H9 (cell line): ENCODE results near the gene GLIPR1L1. TPM values are rescaled to one million over a fixed set of nuclear protein-coding genes. Genes with fewer than 3 reads are reported as not detected.

Source experiments
- DNase-seq: peaks from one replicate; pipeline ENCODE4 v3.0.0-alpha.2; 2017
- H2AFZ ChIP-seq: one replicate; pipeline ENCODE4 v1.6.1; 2013; ENCODE audit warnings: mild to moderate bottlenecking, low read length, control low read depth, moderate library complexity
- H2AK5ac ChIP-seq: 2 replicates; pipeline ENCODE4 v1.6.1; 2013; ENCODE audit warnings: low read length, control low read depth, mixed read lengths; ENCODE audit not compliant: insufficient read length
- H2BK120ac ChIP-seq: one replicate; pipeline ENCODE4 v1.6.1; 2013; ENCODE audit warnings: low read depth, mild to moderate bottlenecking, low read length, control low read depth, inconsistent platforms; ENCODE audit not compliant: poor library complexity, severe bottlenecking
- H2BK12ac ChIP-seq: 2 replicates; pipeline ENCODE4 v1.6.1; 2013; ENCODE audit warnings: low read length, control low read depth, mixed read lengths, low read depth; ENCODE audit not compliant: insufficient read length
- H2BK15ac ChIP-seq: 2 replicates; pipeline ENCODE4 v1.6.1; 2013; ENCODE audit warnings: low read depth, low read length, control low read depth
- H2BK20ac ChIP-seq: one replicate; pipeline ENCODE4 v1.6.1; 2013; ENCODE audit warnings: low read depth, mild to moderate bottlenecking, low read length, control low read depth, inconsistent platforms; ENCODE audit not compliant: poor library complexity, severe bottlenecking
- H2BK5ac ChIP-seq: 2 replicates; pipeline ENCODE4 v1.6.1; 2013; ENCODE audit warnings: low read length, control low read depth, mixed read lengths; ENCODE audit not compliant: insufficient read length
- H3K14ac ChIP-seq: 2 replicates; pipeline ENCODE4 v1.6.1; 2013; ENCODE audit warnings: low read length, control low read depth; ENCODE audit not compliant: insufficient read depth
- H3K18ac ChIP-seq: 2 replicates; pipeline ENCODE4 v1.6.1; 2013; ENCODE audit warnings: low read depth, mild to moderate bottlenecking, mixed read lengths, low read length, control low read depth; ENCODE audit not compliant: insufficient read length
- H3K23ac ChIP-seq: 2 replicates; pipeline ENCODE4 v1.6.1; 2013; ENCODE audit warnings: low read length, control low read depth, mixed read lengths, low read depth; ENCODE audit not compliant: insufficient read length
- H3K23me2 ChIP-seq: 2 replicates; pipeline ENCODE4 v1.6.1; 2013; ENCODE audit warnings: low read depth, mild to moderate bottlenecking, mixed read lengths, low read length, control low read depth; ENCODE audit not compliant: insufficient read length, poor library complexity, severe bottlenecking
- H3K27ac ChIP-seq: 2 replicates; pipeline ENCODE4 v1.5.1; 2013; ENCODE audit warnings: low read length, control low read depth, mixed read lengths, low read depth; ENCODE audit not compliant: insufficient read length
- H3K27me3 ChIP-seq: 2 replicates; pipeline ENCODE4 v1.6.1; 2013; ENCODE audit warnings: low read length, control low read depth, inconsistent platforms; ENCODE audit not compliant: insufficient read depth
- H3K4ac ChIP-seq: 2 replicates; pipeline ENCODE4 v1.6.1; 2013; ENCODE audit warnings: low read depth, mild to moderate bottlenecking, control low read depth, inconsistent platforms, low read length, moderate library complexity
- H3K4me1 ChIP-seq: 2 replicates; pipeline ENCODE4 v1.6.1; 2013; ENCODE audit warnings: low read length, control low read depth, inconsistent platforms; ENCODE audit not compliant: insufficient read depth
- H3K4me2 ChIP-seq: 2 replicates; pipeline ENCODE4 v1.6.1; 2013; ENCODE audit warnings: low read length, control low read depth, mixed read lengths; ENCODE audit not compliant: insufficient read length, insufficient read depth
- H3K56ac ChIP-seq: 2 replicates; pipeline ENCODE4 v1.6.1; 2013; ENCODE audit warnings: low read depth, mild to moderate bottlenecking, mixed read lengths, low read length, control low read depth; ENCODE audit not compliant: insufficient read length
- H3K79me1 ChIP-seq: 2 replicates; pipeline ENCODE4 v1.6.1; 2013; ENCODE audit warnings: low read depth, mild to moderate bottlenecking, moderate library complexity, low read length, control low read depth, inconsistent platforms; ENCODE audit not compliant: insufficient read depth, poor library complexity, severe bottlenecking
- H3K79me2 ChIP-seq: 2 replicates; pipeline ENCODE4 v1.6.1; 2013; ENCODE audit warnings: low read length, control low read depth, inconsistent platforms; ENCODE audit not compliant: insufficient read depth
- H3K9ac ChIP-seq: 2 replicates; pipeline ENCODE4 v1.6.1; 2013; ENCODE audit warnings: low read length, control low read depth, mixed read lengths; ENCODE audit not compliant: insufficient read length; ENCODE audit errors: extremely low read depth
- H3K9me3 ChIP-seq: one replicate; pipeline ENCODE4 v1.6.1; 2013; ENCODE audit warnings: low read depth, low read length, inconsistent platforms; ENCODE audit not compliant: control insufficient read depth
- H3T11ph ChIP-seq: one replicate; pipeline ENCODE4 v1.6.1; 2013; ENCODE audit warnings: mild to moderate bottlenecking, low read length, control low read depth, inconsistent platforms
- H4K20me1 ChIP-seq: one replicate; pipeline ENCODE4 v1.6.1; 2013; ENCODE audit not compliant: control insufficient read depth, insufficient read length, insufficient read depth
- H4K5ac ChIP-seq: 2 replicates; pipeline ENCODE4 v1.6.1; 2013; ENCODE audit warnings: low read depth, mild to moderate bottlenecking, mixed read lengths, low read length, control low read depth; ENCODE audit not compliant: insufficient read length
- H4K8ac ChIP-seq: replicated peaks from 2 replicates; pipeline ENCODE4 v1.6.1; 2013; ENCODE audit warnings: low read length, control low read depth, mixed read lengths, low read depth; ENCODE audit not compliant: insufficient read length
- H4K91ac ChIP-seq: 2 replicates; pipeline ENCODE4 v1.6.1; 2013; ENCODE audit warnings: low read depth, mild to moderate bottlenecking, moderate library complexity, mixed read lengths, low read length, control low read depth; ENCODE audit not compliant: insufficient read length
- H3K27ac Mint-ChIP-seq, 3 experiments: 2 replicates in 2 of 3; 3 replicates in 1 of 3; pipeline ENCODE4 v1.8.0; 2020 to 2021; ENCODE audit warnings: mixed read lengths in 3 of 3, mild to moderate bottlenecking in 1 of 3, moderate library complexity in 1 of 3
- H3K27me3 Mint-ChIP-seq: 2 replicates; pipeline ENCODE4 v1.8.0; 2021; ENCODE audit warnings: low read depth, mild to moderate bottlenecking, moderate library complexity, mixed read lengths
- H3K36me3 Mint-ChIP-seq, 3 experiments: 2 replicates in 2 of 3; 3 replicates in 1 of 3; pipeline ENCODE4 v1.8.0; 2020 to 2021; ENCODE audit warnings: low read depth in 3 of 3, mixed read lengths in 3 of 3; ENCODE audit not compliant: insufficient read depth in 1 of 3
- H3K4me1 Mint-ChIP-seq, 2 experiments: 2 replicates each; pipeline ENCODE4 v1.8.0; 2020; ENCODE audit warnings: mixed read lengths in 2 of 2
- H3K4me3 Mint-ChIP-seq, 2 experiments: 2 replicates in 1 of 2; 3 replicates in 1 of 2; pipeline ENCODE4 v1.8.0; 2020 to 2021; ENCODE audit warnings: mild to moderate bottlenecking in 2 of 2, mixed read lengths in 2 of 2, moderate library complexity in 1 of 2
- H3K9me3 Mint-ChIP-seq, 2 experiments: 2 replicates in 1 of 2; 3 replicates in 1 of 2; pipeline ENCODE4 v1.8.0; 2020; ENCODE audit warnings: mild to moderate bottlenecking in 2 of 2, mixed read lengths in 2 of 2, moderate library complexity in 1 of 2
- WGBS: extraction: QIAGEN DNeasy Blood & Tissue Kit; methylation state at CpG from one replicate; pipeline ENCODE4 v1.1.7; 2013; ENCODE audit warnings: missing lambda C conversion rate, low lambda C conversion rate, mixed read lengths; ENCODE audit not compliant: insufficient read length; ENCODE audit errors: extremely low coverage; 5-methylcytosine and 5-hydroxymethylcytosine counted together
- total RNA-seq: library from RNA; stranded (reverse); gene quantifications from 2 replicates; pipeline ENCODE4 v1.2.1, GENCODE V29; 2021
- TF ChIP-seq, protein P1 (sequence below): fragments of 200-600 bp; sonication (generic); conservative IDR thresholded peaks from 3 replicates; pipeline ENCODE4 v1.8.0; 2021; ENCODE audit warnings: antibody characterized with exemption, mild to moderate bottlenecking

GLIPR1L1 gene
- total RNA-seq, 1 experiment from 2014 or later: 1.9 TPM

DNA sequence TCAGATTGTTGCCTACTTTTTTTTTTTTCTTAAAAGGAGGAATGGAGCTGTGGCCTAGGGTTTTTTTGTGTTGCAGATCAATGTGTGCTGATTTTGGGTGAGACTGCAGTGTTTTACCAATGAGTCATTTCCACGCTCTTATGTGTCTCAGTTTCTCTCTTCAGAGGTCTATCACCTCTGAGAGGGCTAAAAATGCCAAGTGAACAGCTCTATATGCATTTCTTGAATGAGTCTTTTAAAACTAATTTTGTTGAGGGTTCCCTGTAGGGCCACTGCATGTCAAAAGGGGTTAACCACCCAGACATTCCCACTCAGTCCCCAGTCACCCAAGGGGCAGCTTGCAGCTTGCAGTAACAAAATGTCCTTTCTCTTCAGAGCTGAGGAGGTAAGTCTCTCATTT lies 32.2 kb downstream of the GLIPR1L1 start:
- Histone ChIP-seq H4K91ac (no peak overlapping the region), H4K8ac (no peak overlapping the region), H3T11ph (no peak overlapping the region), H3K18ac (no peak overlapping the region), H2BK120ac (no peak overlapping the region), H2AK5ac (no peak overlapping the region), H3K27ac (peak overlapping the region; percentile 58), H4K20me1 (no peaks in the 10 kb centered on the region), H3K4me2 (peak overlapping the region; percentile 69), H2AFZ (no peak overlapping the region), H3K23me2 (no peaks in the 10 kb centered on the region), H3K79me2 (no peaks in the 10 kb centered on the region), H3K79me1 (no peaks in the 10 kb centered on the region), H3K4ac (no peak overlapping the region), H3K4me1 (peaks cover 2% of the 10 kb centered on the region; the same call in 1 of the 2 replicates), H3K23ac (no peak overlapping the region), H2BK5ac (no peak overlapping the region), H2BK15ac (no peak overlapping the region), H3K27me3 (no peaks in the 10 kb centered on the region), H2BK20ac (no peak overlapping the region), H4K5ac (no peak overlapping the region), H3K9ac (no peak overlapping the region), H2BK12ac (no peak overlapping the region), H3K9me3 (no peaks in the 10 kb centered on the region), H3K14ac (no peak overlapping the region), H3K56ac (no peak overlapping the region)
- Mint-ChIP-seq H3K36me3 (peaks cover 2 to 17% (median 4%) of the 10 kb centered on the region in 3 experiments; a peak in 5 of 7 replicates), H3K9me3 (peaks cover 0 to 7% of the 10 kb centered on the region in 2 experiments; a peak in 3 of 5 replicates), H3K4me1 (peaks cover 31 to 35% of the 10 kb centered on the region in 2 experiments), H3K27me3 (no peaks in the 10 kb centered on the region), H3K4me3 (peak overlapping the region; percentile 35 to 55; a peak in 4 of 5 replicates), H3K27ac (peak overlapping the region; percentile 8 to 97 (median 82); a peak in 4 of 7 replicates)
- no CpG with 5 or more reads among the region's 1 CpG for WGBS
- DNase-seq: no peak
- TF ChIP-seq, protein P1, sequence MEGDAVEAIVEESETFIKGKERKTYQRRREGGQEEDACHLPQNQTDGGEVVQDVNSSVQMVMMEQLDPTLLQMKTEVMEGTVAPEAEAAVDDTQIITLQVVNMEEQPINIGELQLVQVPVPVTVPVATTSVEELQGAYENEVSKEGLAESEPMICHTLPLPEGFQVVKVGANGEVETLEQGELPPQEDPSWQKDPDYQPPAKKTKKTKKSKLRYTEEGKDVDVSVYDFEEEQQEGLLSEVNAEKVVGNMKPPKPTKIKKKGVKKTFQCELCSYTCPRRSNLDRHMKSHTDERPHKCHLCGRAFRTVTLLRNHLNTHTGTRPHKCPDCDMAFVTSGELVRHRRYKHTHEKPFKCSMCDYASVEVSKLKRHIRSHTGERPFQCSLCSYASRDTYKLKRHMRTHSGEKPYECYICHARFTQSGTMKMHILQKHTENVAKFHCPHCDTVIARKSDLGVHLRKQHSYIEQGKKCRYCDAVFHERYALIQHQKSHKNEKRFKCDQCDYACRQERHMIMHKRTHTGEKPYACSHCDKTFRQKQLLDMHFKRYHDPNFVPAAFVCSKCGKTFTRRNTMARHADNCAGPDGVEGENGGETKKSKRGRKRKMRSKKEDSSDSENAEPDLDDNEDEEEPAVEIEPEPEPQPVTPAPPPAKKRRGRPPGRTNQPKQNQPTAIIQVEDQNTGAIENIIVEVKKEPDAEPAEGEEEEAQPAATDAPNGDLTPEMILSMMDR: no peak
